T-cell (primary cell): ENCODE measurements around the gene FOXL1. TPM values are rescaled to one million over a fixed set of nuclear protein-coding genes. Genes with fewer than 3 reads are reported as not detected.

Experiments used
- ATAC-seq, 4 experiments: fragments of 200-7000 bp in 3 of 4; fragments of 150-1000 bp in 1 of 4; cut with Tn5 transposase; replicated peaks in 1 of 4; 1 replicate in 3 of 4; 2 replicates in 1 of 4; pipeline ENCODE4 v1.10.0; 2021; ENCODE audit warnings: moderate library complexity in 3 of 4, mild to moderate bottlenecking in 2 of 4, moderate number of reproducible peaks in 1 of 4
- CTCF ChIA-PET, 2 donors: fragments of 300-600 bp; sonication (Branson Sonifier 250); formaldehyde crosslinking; loops; one replicate each; lab custom pipeline; 2022; ENCODE audit warnings: antibody characterized with exemption in 2 of 2; lab: Charles Lee
- POLR2A ChIA-PET, 2 donors: fragments of 300-600 bp; sonication (Branson Sonifier 250); formaldehyde crosslinking; loops; one replicate each; lab custom pipeline; 2022; ENCODE audit warnings: antibody characterized with exemption in 2 of 2; lab: Charles Lee
- DNase-seq, 35 experiments: peaks; one replicate each; pipeline versions ENCODE4 v3.0.0 to v3.0.0-alpha.2; 2013 to 2023
- H3K27ac ChIP-seq: one replicate; pipeline ENCODE4 v1.5.1; 2013; ENCODE audit warnings: low read length
- H3K27me3 ChIP-seq, 2 experiments: replicated peaks in 1 of 2; 1 replicate in 1 of 2; 2 replicates in 1 of 2; pipeline versions ENCODE4 v1.6.1 to v1.7.0; 2013; ENCODE audit warnings: low read length in 1 of 2, mixed read lengths in 1 of 2; ENCODE audit not compliant: control insufficient read depth in 2 of 2, insufficient read depth in 2 of 2; ENCODE audit errors: extremely low read depth in 1 of 2
- H3K36me3 ChIP-seq, 2 donors: 1 replicate in 1 of 2; 2 replicates in 1 of 2; pipeline versions ENCODE4 v1.6.1 to v1.7.0; 2013; ENCODE audit warnings: low read length in 1 of 2; ENCODE audit not compliant: control insufficient read depth in 2 of 2, insufficient read depth in 1 of 2; ENCODE audit errors: extremely low read depth in 1 of 2
- H3K4me1 ChIP-seq, 2 experiments: 1 replicate in 1 of 2; 2 replicates in 1 of 2; pipeline versions ENCODE4 v1.6.1 to v1.7.0; 2013; ENCODE audit warnings: low read length in 2 of 2, mixed read lengths in 1 of 2; ENCODE audit not compliant: insufficient read depth in 2 of 2, control insufficient read depth in 1 of 2; ENCODE audit errors: extremely low read depth in 1 of 2
- H3K4me3 ChIP-seq, 2 donors: 1 replicate in 1 of 2; 2 replicates in 1 of 2; pipeline versions ENCODE4 v1.5.1 to v1.7.0; 2013; ENCODE audit warnings: mild to moderate bottlenecking in 2 of 2, low read length in 1 of 2, moderate library complexity in 1 of 2; ENCODE audit not compliant: control insufficient read depth in 1 of 2; ENCODE audit errors: extremely low read depth in 1 of 2
- H3K9me3 ChIP-seq: 2 replicates; pipeline ENCODE4 v1.7.0; 2013
- H3K27ac Mint-ChIP-seq, 2 donors: one replicate each; pipeline ENCODE4 v1.8.0; 2020 to 2021; ENCODE audit warnings: mild to moderate bottlenecking in 2 of 2, mixed read lengths in 2 of 2
- H3K27me3 Mint-ChIP-seq, 2 donors: one replicate each; pipeline ENCODE4 v1.8.0; 2021 to 2022; ENCODE audit warnings: mixed read lengths in 2 of 2
- H3K36me3 Mint-ChIP-seq: one replicate; pipeline ENCODE4 v1.8.0; 2021; ENCODE audit warnings: mixed read lengths
- H3K4me1 Mint-ChIP-seq, 3 donors: one replicate each; pipeline ENCODE4 v1.8.0; 2020 to 2022; ENCODE audit warnings: mixed read lengths in 3 of 3, mild to moderate bottlenecking in 1 of 3
- H3K4me3 Mint-ChIP-seq, 3 donors: one replicate each; pipeline ENCODE4 v1.8.0; 2020 to 2022; ENCODE audit warnings: mild to moderate bottlenecking in 3 of 3, mixed read lengths in 3 of 3, moderate library complexity in 3 of 3
- H3K9me3 Mint-ChIP-seq, 3 donors: one replicate each; pipeline ENCODE4 v1.8.0; 2020 to 2022; ENCODE audit warnings: mixed read lengths in 3 of 3
- WGBS: methylation state at CpG from one replicate; pipeline ENCODE4 v1.1.5; 2013; ENCODE audit warnings: missing lambda C conversion rate; ENCODE audit not compliant: insufficient coverage; 5-methylcytosine and 5-hydroxymethylcytosine counted together
- total RNA-seq, 35 experiments: library from RNA in 6 of 35; stranded (reverse) in 6 of 35; fragments of 120-200 nt in 1 of 35; gene quantifications; one replicate each; pipeline versions ENCODE4 v1.2.1 to v1.2.4 and lab custom pipeline; 2013 to 2026

Gene FOXL1
- total RNA-seq: not detected
- total RNA-seq (2013): not detected
- total RNA-seq (lab: John Stamatoyannopoulos, UW): 0 to 0.17 (median 0) reads per million in 29 experiments

GRCh38 chr16:86578061-86578599, at the start of gene FOXL1:
TSS of gene FOXL1 (plus strand) at chr16:86578549. CDS start at chr16:86578724, 175 bp downstream.
- Mint-ChIP-seq H3K9me3 (no peaks in the 10 kb centered on the region), H3K27ac (no peak within 1 kb of the TSS), H3K4me3 (peak within 1 kb of the TSS in 1 of 3 donors; percentile 31), H3K4me1 (peaks cover 8 to 15% (median 13%) of the 10 kb centered on the region in 3 donors), H3K36me3 (no peaks in the 10 kb centered on the region), H3K27me3 (peaks cover 64 to 81% of the 10 kb centered on the region in 2 donors)
- ChIA-PET POLR2A (no interaction called here), CTCF (interaction anchor here in 1 of 2 donors (0.6 kb wide), 1 partner anchor 16 kb away, joined by 8 read pairs; no protein-coding TSS in a partner anchor)
- no peaks in the 10 kb centered on the region for H3K9me3 ChIP-seq
- ATAC-seq (no peak), DNase-seq (no peak)
- H3K36me3 ChIP-seq: no peaks in the 10 kb centered on the region
- H3K27me3 ChIP-seq: peaks cover 12 to 67% of the 10 kb centered on the region in 2 experiments
- H3K4me1 ChIP-seq: peaks cover 0 to 15% of the 10 kb centered on the region in 2 experiments
- H3K27ac ChIP-seq: no peak within 1 kb of the TSS
- 87% methylated on average over 7 of the region's 13 CpGs for WGBS
- H3K4me3 ChIP-seq: no peak within 1 kb of the TSS

GRCh38 chr16:86529160-86529559, 49.2 kb upstream of the FOXL1 start:
- POLR2A ChIA-PET: no interaction called here
- H3K9me3 Mint-ChIP-seq: peaks cover 0 to 9% (median 6%) of the 10 kb centered on the region in 3 donors
- DNase-seq (no peak), ATAC-seq (no peak)
- peaks cover 9% of the 10 kb centered on the region for H3K36me3 Mint-ChIP-seq
- no peak overlapping the region for H3K4me3 Mint-ChIP-seq
- Histone ChIP-seq H3K9me3 (no peaks in the 10 kb centered on the region), H3K27me3 (no peaks in the 10 kb centered on the region), H3K4me3 (no peak overlapping the region), H3K36me3 (peaks cover 8 to 9% of the 10 kb centered on the region in 2 donors), H3K27ac (no peak overlapping the region), H3K4me1 (no peaks in the 10 kb centered on the region)
- no peak overlapping the region for H3K27ac Mint-ChIP-seq
- CTCF ChIA-PET: no interaction called here
- no peaks in the 10 kb centered on the region for H3K4me1 Mint-ChIP-seq
- H3K27me3 Mint-ChIP-seq: no peaks in the 10 kb centered on the region
- WGBS: 77% methylated on average over 3 of the region's 8 CpGs

DNA sequence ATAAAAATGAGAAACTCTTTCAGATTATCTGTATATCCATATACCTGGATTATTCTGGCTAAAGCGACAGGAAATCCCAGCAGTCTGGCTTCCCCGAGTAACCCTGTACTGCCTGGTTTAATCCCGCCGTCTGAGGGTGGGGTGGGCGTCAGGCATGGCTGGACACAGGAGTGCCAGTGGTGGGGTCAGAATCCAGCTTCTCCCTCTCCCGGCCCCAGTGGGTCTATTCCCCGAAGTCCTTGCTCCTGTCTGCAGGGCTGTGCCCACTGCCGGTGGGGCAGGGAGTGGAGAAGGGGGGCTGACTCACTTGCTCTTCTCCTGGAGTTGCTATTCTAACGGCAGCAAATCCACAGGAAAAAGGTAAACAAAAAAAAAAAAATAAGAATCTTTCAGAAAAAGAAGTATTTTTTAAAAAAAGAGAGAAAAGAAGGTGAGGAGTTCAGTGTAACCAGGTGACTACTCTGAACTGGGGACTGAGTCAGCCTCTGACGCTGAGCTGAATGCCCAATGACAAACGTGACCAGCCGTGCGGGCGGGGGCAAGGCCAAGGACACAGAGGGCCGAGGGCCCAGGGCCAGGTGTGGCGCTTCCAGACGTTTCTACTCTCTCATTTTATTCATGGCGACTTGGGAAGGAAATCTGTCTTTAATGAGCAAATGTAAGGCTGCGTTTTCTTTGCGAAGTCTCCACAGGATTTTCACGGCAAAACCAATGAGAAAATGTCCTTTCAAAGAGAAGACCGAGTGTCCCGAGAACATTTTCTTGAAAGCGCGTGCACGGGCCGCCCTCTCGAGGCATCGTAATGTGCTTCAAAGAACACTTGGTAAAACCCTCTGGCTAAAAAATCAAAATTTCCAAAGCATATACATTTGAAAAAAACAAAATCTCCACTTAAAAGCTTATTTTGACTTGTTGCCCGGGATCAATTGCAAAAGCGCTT, 47.8 kb upstream of the FOXL1 start:
- Mint-ChIP-seq H3K27ac (no peak overlapping the region), H3K4me3 (no peak overlapping the region), H3K27me3 (no peaks in the 10 kb centered on the region), H3K4me1 (no peaks in the 10 kb centered on the region), H3K36me3 (peaks cover 9% of the 10 kb centered on the region), H3K9me3 (peaks cover 0 to 9% (median 6%) of the 10 kb centered on the region in 3 donors)
- Histone ChIP-seq H3K4me1 (no peaks in the 10 kb centered on the region), H3K36me3 (peaks cover 8 to 9% of the 10 kb centered on the region in 2 donors), H3K4me3 (no peak overlapping the region), H3K27ac (no peak overlapping the region), H3K27me3 (no peaks in the 10 kb centered on the region), H3K9me3 (no peaks in the 10 kb centered on the region)
- ChIA-PET CTCF (interaction anchor here in 1 of 2 donors (0.7 kb wide), 1 partner anchor 432 kb away, joined by 3 read pairs; no protein-coding TSS in a partner anchor), POLR2A (interaction anchor here in 1 of 2 donors (0.5 kb wide), 1 partner anchor 714 kb away, joined by 3 read pairs; no protein-coding TSS in a partner anchor)
- WGBS: 93% methylated on average over 20 of the region's 31 CpGs
- no peak for ATAC-seq
- no peak for DNase-seq

DNA sequence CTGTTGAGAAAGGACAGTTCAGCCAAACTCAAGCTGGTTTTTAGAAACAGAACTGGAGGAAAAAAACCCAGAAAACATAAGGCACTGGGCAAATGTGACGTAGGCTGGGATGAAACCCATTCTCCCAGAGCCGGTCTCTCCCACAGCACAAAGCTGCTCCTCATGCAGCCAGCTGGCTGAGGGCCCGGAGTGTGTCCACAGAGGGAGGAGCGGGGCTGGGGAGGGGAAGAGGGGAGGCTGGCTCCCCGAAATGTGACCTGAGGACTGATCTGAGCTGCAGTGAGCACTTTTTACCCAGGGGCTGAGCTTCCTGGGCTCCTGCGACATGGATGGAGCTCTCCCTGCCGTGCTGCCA, 47.2 kb upstream of the FOXL1 start:
- Mint-ChIP-seq H3K36me3 (peaks cover 9% of the 10 kb centered on the region), H3K27me3 (no peaks in the 10 kb centered on the region), H3K4me3 (no peak overlapping the region), H3K4me1 (no peaks in the 10 kb centered on the region), H3K9me3 (peaks cover 0 to 9% (median 6%) of the 10 kb centered on the region in 3 donors), H3K27ac (no peak overlapping the region)
- no peaks in the 10 kb centered on the region for H3K4me1 ChIP-seq
- no peak overlapping the region for H3K27ac ChIP-seq
- H3K36me3 ChIP-seq: peaks cover 8 to 14% of the 10 kb centered on the region in 2 donors
- H3K4me3 ChIP-seq: no peak overlapping the region
- DNase-seq (no peak), ATAC-seq (no peak)
- WGBS: 92% methylated on average over 6 of the region's 7 CpGs
- H3K9me3 ChIP-seq: no peaks in the 10 kb centered on the region
- ChIA-PET CTCF (no interaction called here), POLR2A (no interaction called here)
- H3K27me3 ChIP-seq: no peaks in the 10 kb centered on the region

GRCh38 chr16:86531641-86532525, 46.5 kb upstream of the FOXL1 start:
- no peak overlapping the region for H3K4me3 Mint-ChIP-seq
- Histone ChIP-seq H3K9me3 (no peaks in the 10 kb centered on the region), H3K36me3 (peaks cover 8 to 14% of the 10 kb centered on the region in 2 donors), H3K27me3 (no peaks in the 10 kb centered on the region), H3K4me3 (no peak overlapping the region), H3K27ac (no peak overlapping the region), H3K4me1 (no peaks in the 10 kb centered on the region)
- H3K9me3 Mint-ChIP-seq: peaks cover 0 to 3% (median 0%) of the 10 kb centered on the region in 3 donors
- H3K36me3 Mint-ChIP-seq: peaks cover 9% of the 10 kb centered on the region
- WGBS: 90% methylated on average over 49 of the region's 49 CpGs
- ATAC-seq (no peak), DNase-seq (no peak)
- ChIA-PET POLR2A (no interaction called here), CTCF (no interaction called here)
- H3K27ac Mint-ChIP-seq: no peak overlapping the region
- H3K27me3 Mint-ChIP-seq: no peaks in the 10 kb centered on the region
- no peaks in the 10 kb centered on the region for H3K4me1 Mint-ChIP-seq

- WGBS: 85% methylated on average over 7 of the region's 7 CpGs
- Histone ChIP-seq H3K27ac (no peak overlapping the region), H3K4me1 (no peaks in the 10 kb centered on the region), H3K9me3 (no peaks in the 10 kb centered on the region), H3K27me3 (no peaks in the 10 kb centered on the region), H3K36me3 (peaks cover 8 to 16% of the 10 kb centered on the region in 2 donors), H3K4me3 (no peak overlapping the region)
- Mint-ChIP-seq H3K27ac (no peak overlapping the region), H3K27me3 (no peaks in the 10 kb centered on the region), H3K9me3 (peaks cover 0 to 3% (median 0%) of the 10 kb centered on the region in 3 donors), H3K36me3 (peaks cover 12% of the 10 kb centered on the region), H3K4me1 (no peaks in the 10 kb centered on the region), H3K4me3 (no peak overlapping the region)
- no peak for DNase-seq
- POLR2A ChIA-PET: no interaction called here
- CTCF ChIA-PET: no interaction called here
- ATAC-seq: no peak
Measured at GRCh38 chr16:86532526-86532815, 45.9 kb upstream of the FOXL1 start.
